Measurements from ENCODE around the gene GMIP. TPM values are rescaled to one million over a fixed set of nuclear protein-coding genes. Genes with fewer than 3 reads are reported as not detected.
"Not testable (repeated sequence)": the region's sequence is repeated elsewhere in the genome, so short reads cannot be mapped to it uniquely, and the experiment has no call there.

GMIP gene
- total RNA-seq, 4 donors from 2014 or later: 10.1 to 14.4 (median 13.4) TPM

DNA sequence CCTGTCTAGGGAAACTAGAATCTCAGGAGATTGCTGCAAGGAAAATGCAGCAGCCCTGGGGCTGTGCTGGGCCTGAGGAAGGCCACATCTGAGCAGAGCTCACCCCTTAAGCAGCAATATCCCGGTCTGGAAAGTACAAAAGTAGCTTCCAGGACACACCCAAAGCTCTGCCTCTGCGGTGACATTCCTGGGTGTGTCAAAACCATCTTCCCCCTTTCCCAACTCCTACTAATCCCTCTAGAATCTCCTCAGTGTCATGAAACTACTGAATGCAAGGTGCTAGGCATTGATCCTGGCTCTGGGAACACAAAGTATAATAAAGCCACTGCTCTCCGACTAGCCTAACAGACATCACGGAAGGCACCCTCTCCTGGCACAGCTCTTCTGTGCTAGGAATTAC, 30.0 kb downstream of the GMIP start:
- WGBS: 44% methylated on average over 4 of the region's 4 CpGs
- Histone ChIP-seq H3K36me3 (no peaks in the 10 kb centered on the region), H3K9me3 (no peaks in the 10 kb centered on the region), H3K27ac (no peak overlapping the region), H3K27me3 (no peaks in the 10 kb centered on the region), H3K4me3 (no peak overlapping the region), H3K4me1 (peaks cover 16% of the 10 kb centered on the region)
- TF ChIP-seq POLR2A (IDR thresholded peaks at IDR 0.05): no peak
- TF ChIP-seq CTCF (IDR thresholded peaks at IDR 0.05): no peak
- no peak for TF ChIP-seq EP300 (IDR thresholded peaks at IDR 0.05)
- no peak for TF ChIP-seq POLR2AphosphoS5 (IDR thresholded peaks at IDR 0.05)
- no peak for DNase-seq (ENCODE audit: low spot score in 2 of 2)

DNA sequence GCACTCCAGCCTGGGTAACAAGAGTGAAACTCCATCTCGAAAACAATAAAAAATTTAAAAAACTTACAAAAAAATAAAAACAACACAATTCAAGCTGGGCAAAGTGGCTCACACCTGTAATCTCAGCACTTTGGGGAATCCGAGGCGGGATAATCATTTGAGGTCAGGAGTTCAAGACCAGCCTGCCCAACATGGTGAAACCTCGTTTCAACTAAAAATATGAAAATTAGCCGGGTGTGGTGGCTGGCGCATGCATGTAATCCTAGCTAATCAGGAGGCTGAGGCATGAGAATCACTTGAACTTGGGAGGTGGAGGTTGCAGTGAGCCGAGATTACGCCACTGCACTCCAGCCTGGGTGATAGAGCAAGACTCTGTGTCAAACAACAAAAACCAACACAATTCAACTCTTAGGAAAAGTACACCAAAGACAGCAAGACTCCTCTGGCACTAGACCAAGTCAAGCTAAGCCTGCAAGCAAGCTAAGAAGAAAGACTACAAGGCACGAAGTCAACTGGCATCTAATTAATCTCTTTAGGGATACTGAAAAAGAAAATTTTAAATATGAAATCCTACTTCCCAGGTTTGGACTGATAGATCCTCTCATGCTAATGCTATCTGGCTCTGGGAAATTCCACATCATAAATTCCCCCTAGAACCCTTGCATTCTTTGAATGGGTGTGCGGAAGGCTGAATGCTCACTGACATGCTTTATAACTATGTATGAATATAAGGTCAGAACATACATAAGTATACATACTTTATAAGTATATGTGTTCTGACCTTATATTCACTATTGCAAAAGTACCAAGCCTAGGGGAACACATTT, 32.9 kb downstream of the GMIP start:
- Histone ChIP-seq H3K9me3 (no peaks in the 10 kb centered on the region), H3K27me3 (no peaks in the 10 kb centered on the region), H3K4me1 (peaks cover 20% of the 10 kb centered on the region), H3K4me3 (no peak overlapping the region), H3K27ac (no peak overlapping the region), H3K36me3 (no peaks in the 10 kb centered on the region)
- no peak for DNase-seq (ENCODE audit: low spot score in 2 of 2)
- 70% methylated on average over 10 of the region's 10 CpGs for WGBS
- TF ChIP-seq EP300 (IDR thresholded peaks at IDR 0.05): no peak
- TF ChIP-seq CTCF (IDR thresholded peaks at IDR 0.05): no peak
- no peak for TF ChIP-seq POLR2A (IDR thresholded peaks at IDR 0.05)
- TF ChIP-seq POLR2AphosphoS5 (IDR thresholded peaks at IDR 0.05): no peak

DNA sequence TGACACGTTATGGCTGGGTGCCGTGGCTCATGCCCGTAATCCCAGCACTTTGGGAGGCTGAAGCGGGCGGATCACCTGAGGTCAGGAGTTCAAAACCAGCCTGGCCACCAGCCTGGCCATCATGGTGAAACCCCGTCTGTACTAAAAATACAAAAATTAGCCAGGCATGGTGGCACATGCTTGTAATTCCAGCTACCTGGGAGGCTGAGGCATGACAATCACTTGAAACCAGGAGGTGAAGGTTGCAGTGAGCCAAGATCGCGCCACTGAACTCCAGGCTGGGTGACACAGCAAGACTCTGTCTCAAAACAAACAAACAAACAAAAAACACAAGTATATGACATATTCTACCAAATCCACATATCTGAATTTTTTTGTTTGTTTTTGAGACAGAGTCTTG, 36.8 kb downstream of the GMIP start:
- DNase-seq (ENCODE audit: low spot score in 2 of 2); H3K9me3 ChIP-seq; H3K27me3 ChIP-seq; H3K27ac ChIP-seq; H3K36me3 ChIP-seq; H3K4me3 ChIP-seq: not testable (repeated sequence)
- H3K4me1 ChIP-seq: peaks cover 27% of the 10 kb centered on the region
- 86% methylated on average over 8 of the region's 8 CpGs for WGBS

GRCh38 chr19:19606021-19606420, 37.4 kb downstream of the GMIP start:
- H3K9me3 ChIP-seq: no peaks in the 10 kb centered on the region
- DNase-seq (ENCODE audit: low spot score in 2 of 2): no peak

GRCh38 chr19:19602713-19603324, 40.6 kb downstream of the GMIP start:
- DNase-seq (ENCODE audit: low spot score in 2 of 2): no peak
- WGBS: 46% methylated on average over 3 of the region's 3 CpGs
- Histone ChIP-seq H3K4me3 (no peak overlapping the region), H3K27me3 (no peaks in the 10 kb centered on the region), H3K36me3 (no peaks in the 10 kb centered on the region), H3K9me3 (no peaks in the 10 kb centered on the region), H3K27ac (no peak overlapping the region), H3K4me1 (peaks cover 27% of the 10 kb centered on the region)
- TF ChIP-seq CTCF (IDR thresholded peaks at IDR 0.05) (no peak), EP300 (IDR thresholded peaks at IDR 0.05) (no peak), POLR2AphosphoS5 (IDR thresholded peaks at IDR 0.05) (no peak), POLR2A (IDR thresholded peaks at IDR 0.05) (no peak)

More at GRCh38 chr19:19606021-19606420, 37.4 kb downstream of the GMIP start:
- WGBS: 46% methylated on average over 1 of the region's 1 CpG
- H3K36me3 ChIP-seq: no peaks in the 10 kb centered on the region
- no peak overlapping the region for H3K4me3 ChIP-seq
- peaks cover 27% of the 10 kb centered on the region for H3K4me1 ChIP-seq
- no peaks in the 10 kb centered on the region for H3K27me3 ChIP-seq
- no peak overlapping the region for H3K27ac ChIP-seq
- TF ChIP-seq POLR2AphosphoS5 (IDR thresholded peaks at IDR 0.05) (peak in 1 of 3 donors; percentile 36), POLR2A (IDR thresholded peaks at IDR 0.05) (no peak)

GRCh38 chr19:19602136-19602712, 41.2 kb downstream of the GMIP start:
- Histone ChIP-seq H3K9me3 (no peaks in the 10 kb centered on the region), H3K27me3 (no peaks in the 10 kb centered on the region), H3K4me3 (no peak overlapping the region), H3K4me1 (peaks cover 27% of the 10 kb centered on the region), H3K27ac (no peak overlapping the region), H3K36me3 (no peaks in the 10 kb centered on the region)
- 76% methylated on average over 9 of the region's 9 CpGs for WGBS
- no peak for TF ChIP-seq POLR2A (IDR thresholded peaks at IDR 0.05)
- no peak for TF ChIP-seq CTCF (IDR thresholded peaks at IDR 0.05)
- TF ChIP-seq EP300 (IDR thresholded peaks at IDR 0.05): no peak
- no peak for TF ChIP-seq POLR2AphosphoS5 (IDR thresholded peaks at IDR 0.05)
- no peak for DNase-seq (ENCODE audit: low spot score in 2 of 2)
